Stimulated activated CD4-positive, alpha-beta T cell treated with anti-CD3 and anti-CD28 coated beads, Interleukin-4, amount 100 ng/mL, for 1 hour (primary cell): ENCODE results near the gene IGLL5.
A peak's percentile ranks its signal among the peaks of the same experiment; 100 is the strongest.

Source experiments
- DNase-seq: peaks from one replicate; pipeline ENCODE4 v3.0.0-alpha.2; 2020

IGLL5 gene

GRCh38 chr22:22941831-22942510 is 54.4 kb downstream of the IGLL5 start:
- DNase-seq: no peak

- DNase-seq: peak; percentile 73
Measured at GRCh38 chr22:22942511-22943329, 55.1 kb downstream of the IGLL5 start.

GRCh38 chr22:22943521-22944267 is 56.1 kb downstream of the IGLL5 start:
- DNase-seq: no peak

- no peak for DNase-seq
Measured at GRCh38 chr22:22944268-22944985, 56.8 kb downstream of the IGLL5 start.

- DNase-seq: no peak
Measured at GRCh38 chr22:22945195-22945594, 57.6 kb downstream of the IGLL5 start.
